ENCODE results near the gene FOS. TPM values are rescaled to one million over a fixed set of nuclear protein-coding genes. Genes with fewer than 3 reads are reported as not detected.

Gene FOS
- total and polyA plus RNA-seq, 2 donors (not counting 1 experiment from before 2014, with no cell fraction given): 103 to 4,077 TPM

- no peak overlapping the region for H3K4me3 Mint-ChIP-seq
- H3K27ac ChIP-seq (ENCODE audit: low read length in 2 of 2): no peak overlapping the region
- intact Hi-C loops (cut with micrococcal nuclease): no loop called here
- no peaks in the 10 kb centered on the region for H3K79me2 ChIP-seq (ENCODE audit: control insufficient read depth, insufficient read depth, low read length)
- H3K27me3 ChIP-seq (replicated peaks in 1 of 4; ENCODE audit: control extremely low read depth in 1 of 4, control insufficient read depth in 3 of 4, insufficient read depth in 4 of 4, low read length in 3 of 4): peaks cover 0 to 13% (median 5%) of the 10 kb centered on the region in 4 experiments
- H3K4me1 ChIP-seq (ENCODE audit: control insufficient read depth in 2 of 2, insufficient read depth in 2 of 2, low read length in 2 of 2): peaks cover 5 to 9% of the 10 kb centered on the region in 2 donors
- WGBS (ENCODE audit: insufficient coverage): 67% methylated on average over 4 of the region's 7 CpGs
- DNase-seq (no peak), ATAC-seq (ENCODE audit: low read depth) (peak; percentile 17)
- no peaks in the 10 kb centered on the region for H4K20me1 ChIP-seq (ENCODE audit: control insufficient read depth, insufficient read depth, low read length, poor library complexity, severe bottlenecking)
- CTCF ChIA-PET: interaction anchor here (1.2 kb wide), 1 partner anchor 10 kb away, joined by 3 read pairs; no protein-coding TSS in a partner anchor
- H3K9me3 ChIP-seq (ENCODE audit: control extremely low read depth in 1 of 3, control insufficient read depth in 2 of 3, insufficient read depth in 1 of 3, low read length in 2 of 3): no peaks in the 10 kb centered on the region
- no peaks in the 10 kb centered on the region for H3K36me3 ChIP-seq (replicated peaks in 1 of 2; ENCODE audit: control extremely low read depth in 1 of 2, control insufficient read depth in 1 of 2, extremely low read depth in 1 of 2, insufficient read depth in 2 of 2, low read length in 1 of 2)
- POLR2A ChIA-PET: no interaction called here
- no peak overlapping the region for H3K27ac Mint-ChIP-seq
- peaks cover 11% of the 10 kb centered on the region for H3K27me3 Mint-ChIP-seq
- H3K9me3 Mint-ChIP-seq (ENCODE audit: insufficient read depth): no peaks in the 10 kb centered on the region
- H3K4me3 ChIP-seq (ENCODE audit: control extremely low read depth in 1 of 5, extremely low read depth in 1 of 5, insufficient read depth in 1 of 5, low read depth in 2 of 5, low read length in 4 of 5): no peak overlapping the region
- H2AFZ ChIP-seq (ENCODE audit: insufficient read depth, low read depth, low read length, poor library complexity, severe bottlenecking): no peak overlapping the region
- H3K9ac ChIP-seq (ENCODE audit: low read length): no peak overlapping the region
- TF ChIP-seq EZH2 (IDR thresholded peaks at IDR 0.05; ENCODE audit: borderline replicate concordance, insufficient read depth, low read depth, low read length, poor library complexity, severe bottlenecking) (no peak), CTCF (IDR thresholded peaks at IDR 0.05) (no peak)
- no peak overlapping the region for H3K4me2 ChIP-seq (replicated peaks; ENCODE audit: low read depth, low read length, poor library complexity, severe bottlenecking)
- peaks cover 12% of the 10 kb centered on the region for H3K4me1 Mint-ChIP-seq
These were observed 9.7 kb upstream of the FOS start for GRCh38 chr14:75268633-75269550.

GRCh38 chr14:75271514-75271913 lies 7.1 kb upstream of the FOS start:
- peaks cover 18% of the 10 kb centered on the region for H3K27me3 Mint-ChIP-seq
- Histone ChIP-seq H3K27ac (ENCODE audit: low read length in 2 of 2) (no peak overlapping the region), H2AFZ (ENCODE audit: insufficient read depth, low read depth, low read length, poor library complexity, severe bottlenecking) (no peak overlapping the region), H3K4me3 (ENCODE audit: control extremely low read depth in 1 of 5, extremely low read depth in 1 of 5, insufficient read depth in 1 of 5, low read depth in 2 of 5, low read length in 4 of 5) (no peak overlapping the region), H3K9ac (ENCODE audit: low read length) (no peak overlapping the region), H3K27me3 (replicated peaks in 1 of 4; ENCODE audit: control extremely low read depth in 1 of 4, control insufficient read depth in 3 of 4, insufficient read depth in 4 of 4, low read length in 3 of 4) (peaks cover 0 to 17% (median 8%) of the 10 kb centered on the region in 4 experiments), H3K79me2 (ENCODE audit: control insufficient read depth, insufficient read depth, low read length) (no peaks in the 10 kb centered on the region), H4K20me1 (ENCODE audit: control insufficient read depth, insufficient read depth, low read length, poor library complexity, severe bottlenecking) (no peaks in the 10 kb centered on the region), H3K4me2 (replicated peaks; ENCODE audit: low read depth, low read length, poor library complexity, severe bottlenecking) (no peak overlapping the region), H3K4me1 (ENCODE audit: control insufficient read depth in 2 of 2, insufficient read depth in 2 of 2, low read length in 2 of 2) (peaks cover 30 to 35% of the 10 kb centered on the region in 2 donors), H3K9me3 (ENCODE audit: control extremely low read depth in 1 of 3, control insufficient read depth in 2 of 3, insufficient read depth in 1 of 3, low read length in 2 of 3) (no peaks in the 10 kb centered on the region), H3K36me3 (replicated peaks in 1 of 2; ENCODE audit: control extremely low read depth in 1 of 2, control insufficient read depth in 1 of 2, extremely low read depth in 1 of 2, insufficient read depth in 2 of 2, low read length in 1 of 2) (no peaks in the 10 kb centered on the region)
- CTCF ChIA-PET: interaction anchor here (0.7 kb wide), 1 partner anchor 12 kb away, joined by 3 read pairs; no protein-coding TSS in a partner anchor
- ATAC-seq (ENCODE audit: low read depth) (no peak), DNase-seq (no peak)
- peaks cover 36% of the 10 kb centered on the region for H3K4me1 Mint-ChIP-seq
- POLR2A ChIA-PET: interaction anchor here (0.6 kb wide), 1 partner anchor 389 kb away, joined by 4 read pairs; the partner anchor contains the start of gene ERG28
- no peak overlapping the region for H3K4me3 Mint-ChIP-seq
- TF ChIP-seq EZH2 (IDR thresholded peaks at IDR 0.05; ENCODE audit: borderline replicate concordance, insufficient read depth, low read depth, low read length, poor library complexity, severe bottlenecking) (no peak), CTCF (IDR thresholded peaks at IDR 0.05) (no peak)
- WGBS (ENCODE audit: insufficient coverage): no CpG with 5 or more reads among the region's 9 CpGs
- H3K27ac Mint-ChIP-seq: no peak overlapping the region
- no peaks in the 10 kb centered on the region for H3K9me3 Mint-ChIP-seq (ENCODE audit: insufficient read depth)
- intact Hi-C loops (cut with micrococcal nuclease): no loop called here
